ENCODE results near the gene PRSS22.

PRSS22 gene

DNA sequence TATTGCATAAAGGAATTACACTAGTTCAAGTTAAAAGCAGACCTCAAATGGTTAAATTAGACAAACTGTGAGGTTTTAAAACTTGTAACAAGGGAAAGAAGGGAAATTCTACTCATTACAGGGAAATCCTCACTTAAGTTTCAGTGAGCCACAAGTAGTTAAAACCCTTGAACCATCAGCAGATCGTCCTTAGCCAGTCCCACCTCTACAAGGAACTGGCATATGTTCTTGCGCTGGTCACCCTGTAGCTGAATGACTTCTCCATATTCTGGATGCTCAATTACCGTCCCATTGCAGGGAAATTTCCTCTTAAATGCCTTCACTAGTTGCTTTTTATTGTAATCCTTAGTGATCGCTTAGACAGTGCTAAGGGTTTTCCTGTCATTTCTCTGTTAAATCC is 35.5 kb downstream of the PRSS22 start:
- H3K9ac ChIP-seq (ENCODE audit: low read length), result no peak overlapping the region
- H2AFZ ChIP-seq (ENCODE audit: low read depth, low read length, severe bottlenecking), result no peak overlapping the region
- no peak overlapping the region for H3K27ac ChIP-seq (ENCODE audit: low read depth, low read length)

GRCh38 chr16:2822158-2822495 is 35.8 kb downstream of the PRSS22 start:
- Histone ChIP-seq H3K36me3 (ENCODE audit: low read length) (no peaks in the 10 kb centered on the region), H3K4me3 (ENCODE audit: insufficient read depth, low read length, poor library complexity, severe bottlenecking) (no peak overlapping the region), H3K27me3 (ENCODE audit: low read length) (no peaks in the 10 kb centered on the region), H3K4me2 (ENCODE audit: low read depth, low read length, poor library complexity, severe bottlenecking) (no peak overlapping the region), H3K9me2 (replicated peaks; ENCODE audit: insufficient read depth, low read length) (no peaks in the 10 kb centered on the region), H3K9ac (ENCODE audit: low read length) (no peak overlapping the region), H3K79me2 (ENCODE audit: insufficient read depth, low read length) (no peaks in the 10 kb centered on the region), H2AFZ (ENCODE audit: low read depth, low read length, severe bottlenecking) (no peak overlapping the region), H3F3A (ENCODE audit: insufficient read depth) (no peaks in the 10 kb centered on the region), H4K20me1 (ENCODE audit: low read depth, low read length) (no peaks in the 10 kb centered on the region), H3K9me3 (ENCODE audit: insufficient read depth, low read length) (no peaks in the 10 kb centered on the region), H3K27ac (ENCODE audit: low read depth, low read length) (no peak overlapping the region)
- TF ChIP-seq EZH2phosphoT487 (conservative IDR thresholded peaks at IDR 0.05; ENCODE audit: low read length) (no peak), CTCF (IDR thresholded peaks at IDR 0.05; ENCODE audit: insufficient read depth, low read length, poor library complexity, severe bottlenecking) (no peak)

More for the DNA sequence above, 35.5 kb downstream of the PRSS22 start:
- Histone ChIP-seq H3F3A (ENCODE audit: insufficient read depth) (no peaks in the 10 kb centered on the region), H3K4me2 (ENCODE audit: low read depth, low read length, poor library complexity, severe bottlenecking) (no peak overlapping the region), H3K79me2 (ENCODE audit: insufficient read depth, low read length) (no peaks in the 10 kb centered on the region), H3K9me3 (ENCODE audit: insufficient read depth, low read length) (no peaks in the 10 kb centered on the region), H3K9me2 (replicated peaks; ENCODE audit: insufficient read depth, low read length) (no peaks in the 10 kb centered on the region), H4K20me1 (ENCODE audit: low read depth, low read length) (no peaks in the 10 kb centered on the region), H3K4me3 (ENCODE audit: insufficient read depth, low read length, poor library complexity, severe bottlenecking) (no peak overlapping the region), H3K27me3 (ENCODE audit: low read length) (no peaks in the 10 kb centered on the region), H3K36me3 (ENCODE audit: low read length) (no peaks in the 10 kb centered on the region)
- TF ChIP-seq EZH2phosphoT487 (conservative IDR thresholded peaks at IDR 0.05; ENCODE audit: low read length) (no peak), CTCF (IDR thresholded peaks at IDR 0.05; ENCODE audit: insufficient read depth, low read length, poor library complexity, severe bottlenecking) (no peak)

DNA sequence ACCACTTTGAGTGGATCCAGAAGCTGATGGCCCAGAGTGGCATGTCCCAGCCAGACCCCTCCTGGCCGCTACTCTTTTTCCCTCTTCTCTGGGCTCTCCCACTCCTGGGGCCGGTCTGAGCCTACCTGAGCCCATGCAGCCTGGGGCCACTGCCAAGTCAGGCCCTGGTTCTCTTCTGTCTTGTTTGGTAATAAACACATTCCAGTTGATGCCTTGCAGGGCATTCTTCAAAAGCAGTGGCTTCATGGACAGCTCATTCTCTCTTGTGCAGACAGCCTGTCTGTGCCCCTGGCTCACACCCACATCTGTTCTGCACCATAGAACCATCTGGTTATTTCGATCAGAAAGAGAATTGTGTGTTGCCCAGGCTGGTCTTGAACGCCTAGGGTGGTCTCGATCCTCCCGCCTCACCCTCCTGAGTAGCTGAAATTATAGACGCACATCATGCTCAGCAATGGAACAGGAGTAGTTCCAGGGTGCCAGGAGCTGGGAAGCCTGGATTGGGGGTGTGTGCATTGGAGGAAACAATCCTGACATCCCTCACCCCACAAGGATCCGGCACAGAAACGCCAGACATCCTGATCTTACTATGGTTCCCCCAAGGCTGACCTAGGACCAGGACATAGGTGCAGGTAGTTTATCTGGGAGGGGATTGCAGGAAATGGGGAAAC is 36.3 kb downstream of the PRSS22 start:
- Histone ChIP-seq H3K4me3 (ENCODE audit: insufficient read depth, low read length, poor library complexity, severe bottlenecking) (no peak overlapping the region), H3K9me2 (replicated peaks; ENCODE audit: insufficient read depth, low read length) (no peaks in the 10 kb centered on the region), H3K27me3 (ENCODE audit: low read length) (no peaks in the 10 kb centered on the region), H3K27ac (ENCODE audit: low read depth, low read length) (no peak overlapping the region), H3K9me3 (ENCODE audit: insufficient read depth, low read length) (no peaks in the 10 kb centered on the region), H4K20me1 (ENCODE audit: low read depth, low read length) (no peaks in the 10 kb centered on the region), H3K4me2 (ENCODE audit: low read depth, low read length, poor library complexity, severe bottlenecking) (no peak overlapping the region), H3K9ac (ENCODE audit: low read length) (no peak overlapping the region), H3K79me2 (ENCODE audit: insufficient read depth, low read length) (no peaks in the 10 kb centered on the region), H2AFZ (ENCODE audit: low read depth, low read length, severe bottlenecking) (no peak overlapping the region), H3K36me3 (ENCODE audit: low read length) (no peaks in the 10 kb centered on the region), H3F3A (ENCODE audit: insufficient read depth) (no peaks in the 10 kb centered on the region)
- TF ChIP-seq CTCF (IDR thresholded peaks at IDR 0.05; ENCODE audit: insufficient read depth, low read length, poor library complexity, severe bottlenecking) (no peak), EZH2phosphoT487 (conservative IDR thresholded peaks at IDR 0.05; ENCODE audit: low read length) (no peak)

All from SU-DHL-6 (cell line).